GM19452 (cell line): ENCODE data around the gene IFNA7.
"Not testable (repeated sequence)": the region's sequence is repeated elsewhere in the genome, so short reads cannot be mapped to it uniquely, and the experiment has no call there.

Experiments
- ATAC-seq: cut with Tn5 transposase; IDR thresholded peaks from one replicate; pipeline ENCODE4 v1.9.1; 2021; ENCODE audit not compliant: unreplicated experiment

Gene IFNA7

GRCh38 chr9:21202105-21202504 is at the start of gene IFNA7:
IFNA7 (minus strand) TSS chr9:21202205; CDS start chr9:21202165, 40 bp downstream.
- ATAC-seq = not testable (repeated sequence)

- ATAC-seq = no peak
These were observed 49.6 kb upstream of the IFNA7 start for GRCh38 chr9:21251638-21252037.

- ATAC-seq = no peak
These were observed 49.2 kb upstream of the IFNA7 start for GRCh38 chr9:21251190-21251589.

GRCh38 chr9:21244836-21245235 is 42.8 kb upstream of the IFNA7 start:
- no peak for ATAC-seq

- no peak for ATAC-seq
These were observed 37.9 kb upstream of the IFNA7 start, which contains the start of gene IFNA14 for GRCh38 chr9:21239911-21240310. IFNA14 (minus strand) TSS chr9:21240005; CDS start chr9:21239935, 70 bp downstream.

- ATAC-seq = peak; percentile 22
These were observed 34.3 kb upstream of the IFNA7 start for GRCh38 chr9:21236360-21236714.

- ATAC-seq = peak; percentile 80
These were observed 33.7 kb upstream of the IFNA7 start for GRCh38 chr9:21235468-21236359.

GRCh38 chr9:21234153-21234687 is 32.2 kb upstream of the IFNA7 start:
- ATAC-seq = no peak

GRCh38 chr9:21233258-21233657 is 31.3 kb upstream of the IFNA7 start:
- ATAC-seq = no peak

GRCh38 chr9:21228122-21228521 is 26.1 kb upstream of the IFNA7 start, which contains the start of gene IFNA17:
IFNA17 (minus strand) TSS chr9:21228222; CDS start chr9:21228173, 49 bp downstream.
- no peak for ATAC-seq

- ATAC-seq = not testable (repeated sequence)
These were observed 15.2 kb upstream of the IFNA7 start, which contains the start of gene IFNA16 for GRCh38 chr9:21217211-21217610. IFNA16 (minus strand) TSS chr9:21217311; CDS start chr9:21217305, 6 bp downstream.

- peak; percentile 71 for ATAC-seq
These were observed 11.7 kb upstream of the IFNA7 start for GRCh38 chr9:21213411-21214326.

- not testable (repeated sequence) for ATAC-seq
These were observed 10.2 kb upstream of the IFNA7 start for GRCh38 chr9:21212160-21212559.

GRCh38 chr9:21210782-21211181 is 8.8 kb upstream of the IFNA7 start:
- ATAC-seq = not testable (repeated sequence)

- no peak for ATAC-seq
These were observed 8.3 kb upstream of the IFNA7 start for GRCh38 chr9:21210311-21210710.

- ATAC-seq = not testable (repeated sequence)
These were observed 5.0 kb upstream of the IFNA7 start, which contains the start of gene IFNA10 for GRCh38 chr9:21207043-21207442. IFNA10 (minus strand) TSS chr9:21207143; CDS start chr9:21207097, 46 bp downstream.

- no peak for ATAC-seq
These were observed 3.2 kb upstream of the IFNA7 start for GRCh38 chr9:21205204-21205603.

GRCh38 chr9:21194867-21195776 is 6.9 kb downstream of the IFNA7 start:
- peak; percentile 98 for ATAC-seq

- ATAC-seq = not testable (repeated sequence)
These were observed 14.5 kb downstream of the IFNA7 start, which contains the start of gene IFNA4 for GRCh38 chr9:21187487-21187886. IFNA4 (minus strand) TSS chr9:21187587; CDS start chr9:21187531, 56 bp downstream.
